Glutamatergic neuron (in vitro differentiated cells): ENCODE results near the gene CCDC172. TPM values are rescaled to one million over a fixed set of nuclear protein-coding genes. Genes with fewer than 3 reads are reported as not detected.

Source experiments
- DNase-seq: peaks from one replicate; pipeline ENCODE4 v3.0.0; 2022
- H3K27ac Mint-ChIP-seq: one replicate; pipeline ENCODE4 v1.8.0; 2020; ENCODE audit warnings: mild to moderate bottlenecking, mixed read lengths, inconsistent platforms; ENCODE audit not compliant: unreplicated experiment
- H3K27me3 Mint-ChIP-seq: one replicate; pipeline ENCODE4 v1.8.0; 2020; ENCODE audit warnings: mild to moderate bottlenecking, moderate library complexity, mixed read lengths, inconsistent platforms; ENCODE audit not compliant: unreplicated experiment
- H3K36me3 Mint-ChIP-seq: one replicate; pipeline ENCODE4 v1.8.0; 2020; ENCODE audit warnings: mild to moderate bottlenecking, mixed read lengths, inconsistent platforms; ENCODE audit not compliant: unreplicated experiment
- H3K4me1 Mint-ChIP-seq: one replicate; pipeline ENCODE4 v1.8.0; 2020; ENCODE audit warnings: mild to moderate bottlenecking, low read depth, mixed read lengths, inconsistent platforms; ENCODE audit not compliant: unreplicated experiment
- H3K4me3 Mint-ChIP-seq: one replicate; pipeline ENCODE4 v1.8.0; 2020; ENCODE audit warnings: mild to moderate bottlenecking, mixed read lengths, inconsistent platforms; ENCODE audit not compliant: unreplicated experiment
- H3K9me3 Mint-ChIP-seq: one replicate; pipeline ENCODE4 v1.8.0; 2020; ENCODE audit warnings: mild to moderate bottlenecking, moderate library complexity, mixed read lengths, inconsistent platforms; ENCODE audit not compliant: unreplicated experiment
- CTCF ChIP-seq: fragments of 200-600 bp; sonication (generic); IDR thresholded peaks from one replicate; pipeline ENCODE4 v1.5.0; 2021; ENCODE audit not compliant: partially characterized antibody, unreplicated experiment
- total RNA-seq: library from RNA; stranded (reverse); fragmentation: NEBNext Ultra II Directional; extraction: Animal tissue kit (Norgen Biotek cat#: 25700); gene quantifications from one replicate; pipeline ENCODE4 v1.2.1, GENCODE V29; 2021; ENCODE audit not compliant: unreplicated experiment

Gene CCDC172
- total RNA-seq, 1 donor from 2014 or later = not detected

GRCh38 chr10:116329153-116329552, 4.9 kb downstream of the CCDC172 start:
- no peaks in the 10 kb centered on the region for H3K36me3 Mint-ChIP-seq
- DNase-seq = no peak
- no peaks in the 10 kb centered on the region for H3K27me3 Mint-ChIP-seq
- H3K4me3 Mint-ChIP-seq = no peak overlapping the region
- H3K4me1 Mint-ChIP-seq = no peaks in the 10 kb centered on the region
- H3K27ac Mint-ChIP-seq = no peak overlapping the region
- no peaks in the 10 kb centered on the region for H3K9me3 Mint-ChIP-seq
- TF ChIP-seq CTCF = no peak

- no peaks in the 10 kb centered on the region for H3K4me1 Mint-ChIP-seq
- H3K36me3 Mint-ChIP-seq = no peaks in the 10 kb centered on the region
- no peak for TF ChIP-seq CTCF
- H3K27ac Mint-ChIP-seq = no peak overlapping the region
- no peaks in the 10 kb centered on the region for H3K9me3 Mint-ChIP-seq
- no peaks in the 10 kb centered on the region for H3K27me3 Mint-ChIP-seq
- DNase-seq = no peak
- H3K4me3 Mint-ChIP-seq = no peak overlapping the region
Observed at GRCh38 chr10:116331815-116332214, 7.6 kb downstream of the CCDC172 start.

GRCh38 chr10:116336866-116337265, 12.6 kb downstream of the CCDC172 start:
- no peaks in the 10 kb centered on the region for H3K27me3 Mint-ChIP-seq
- no peaks in the 10 kb centered on the region for H3K9me3 Mint-ChIP-seq
- no peak overlapping the region for H3K27ac Mint-ChIP-seq
- DNase-seq = no peak
- H3K4me3 Mint-ChIP-seq = no peak overlapping the region
- TF ChIP-seq CTCF = no peak
- H3K4me1 Mint-ChIP-seq = no peaks in the 10 kb centered on the region
- no peaks in the 10 kb centered on the region for H3K36me3 Mint-ChIP-seq

- DNase-seq = no peak
- H3K27ac Mint-ChIP-seq = no peak overlapping the region
- H3K27me3 Mint-ChIP-seq = no peaks in the 10 kb centered on the region
- no peaks in the 10 kb centered on the region for H3K9me3 Mint-ChIP-seq
- no peaks in the 10 kb centered on the region for H3K4me1 Mint-ChIP-seq
- H3K36me3 Mint-ChIP-seq = no peaks in the 10 kb centered on the region
- no peak for TF ChIP-seq CTCF
- H3K4me3 Mint-ChIP-seq = no peak overlapping the region
Observed at GRCh38 chr10:116352125-116352524, 27.9 kb downstream of the CCDC172 start.

GRCh38 chr10:116353817-116354216, 29.6 kb downstream of the CCDC172 start:
- no peak overlapping the region for H3K27ac Mint-ChIP-seq
- no peak overlapping the region for H3K4me3 Mint-ChIP-seq
- H3K9me3 Mint-ChIP-seq = no peaks in the 10 kb centered on the region
- no peaks in the 10 kb centered on the region for H3K27me3 Mint-ChIP-seq
- no peak for TF ChIP-seq CTCF
- no peak for DNase-seq
- H3K4me1 Mint-ChIP-seq = no peaks in the 10 kb centered on the region
- H3K36me3 Mint-ChIP-seq = no peaks in the 10 kb centered on the region
